ENCODE measurements around the gene ZNF827. TPM values are rescaled to one million over a fixed set of nuclear protein-coding genes. Genes with fewer than 3 reads are reported as not detected.
A peak's percentile ranks its signal among the peaks of the same experiment; 100 is the strongest.

The ZNF827 gene
- total RNA-seq, 4 donors from 2014 or later, result 9.3 to 39.4 (median 20.3) TPM

GRCh38 chr4:145881576-145881975 is 57.0 kb downstream of the ZNF827 start:
- H3K36me3 ChIP-seq, result peaks cover 0 to 8% of the 10 kb centered on the region in 2 donors
- H3K27ac ChIP-seq, result peak overlapping the region in 1 of 4 donors; percentile 3
- WGBS, 2 donors (ENCODE audit: low coverage in 1 of 2), result 78 to 85% methylated on average over 3 to 4 of the region's 4 CpGs
- H3K27me3 ChIP-seq, result no peaks in the 10 kb centered on the region
- H3K4me1 ChIP-seq, result peaks cover 6 to 43% (median 12%) of the 10 kb centered on the region in 3 donors
- no peaks in the 10 kb centered on the region for H3K9me3 ChIP-seq
- no peak for ATAC-seq
- H3K4me3 ChIP-seq, result no peak overlapping the region
- TF ChIP-seq POLR2A (IDR thresholded peaks at IDR 0.05) (no peak), POLR2AphosphoS5 (IDR thresholded peaks at IDR 0.05) (no peak), CTCF (IDR thresholded peaks at IDR 0.05) (no peak), EP300 (IDR thresholded peaks at IDR 0.05) (no peak)

- peaks cover 0 to 10% of the 10 kb centered on the region in 2 donors for H3K36me3 ChIP-seq
- peaks cover 6 to 34% (median 7%) of the 10 kb centered on the region in 3 donors for H3K4me1 ChIP-seq
- no peaks in the 10 kb centered on the region for H3K9me3 ChIP-seq
- no peak for TF ChIP-seq POLR2AphosphoS5 (IDR thresholded peaks at IDR 0.05)
- TF ChIP-seq POLR2A (IDR thresholded peaks at IDR 0.05), result no peak
- no peak for TF ChIP-seq EP300 (IDR thresholded peaks at IDR 0.05)
- 92 to 97% methylated on average over 6 to 7 of the region's 9 CpGs for WGBS, 2 donors (ENCODE audit: low coverage in 1 of 2)
- H3K4me3 ChIP-seq, result no peak overlapping the region
- ATAC-seq, result no peak
- H3K27me3 ChIP-seq, result no peaks in the 10 kb centered on the region
- H3K27ac ChIP-seq, result peak overlapping the region in 3 of 4 donors; percentile 16 to 56 (median 22)
Observed at GRCh38 chr4:145880355-145880960, 58.2 kb downstream of the ZNF827 start.

- Histone ChIP-seq H3K9me3 (no peaks in the 10 kb centered on the region), H3K4me3 (no peak overlapping the region), H3K27ac (peak overlapping the region in 3 of 4 donors; percentile 28 to 69 (median 56)), H3K4me1 (peaks cover 6 to 34% (median 7%) of the 10 kb centered on the region in 3 donors), H3K27me3 (no peaks in the 10 kb centered on the region), H3K36me3 (peaks cover 0 to 10% of the 10 kb centered on the region in 2 donors)
- WGBS, 2 donors (ENCODE audit: low coverage in 1 of 2), result 17 to 34% methylated on average over 1 to 3 of the region's 3 CpGs
- peak; percentile 85 for ATAC-seq
- TF ChIP-seq POLR2AphosphoS5 (IDR thresholded peaks at IDR 0.05) (peak; percentile 20), EP300 (IDR thresholded peaks at IDR 0.05) (no peak)
Observed at GRCh38 chr4:145879598-145879997, 59.0 kb downstream of the ZNF827 start.

GRCh38 chr4:145878501-145879435 is 59.9 kb downstream of the ZNF827 start:
- Histone ChIP-seq H3K4me3 (no peak overlapping the region), H3K36me3 (peaks cover 0 to 12% of the 10 kb centered on the region in 2 donors), H3K9me3 (no peaks in the 10 kb centered on the region), H3K27ac (peak overlapping the region; percentile 20 to 69 (median 42)), H3K4me1 (peaks cover 6 to 34% (median 7%) of the 10 kb centered on the region in 3 donors), H3K27me3 (no peaks in the 10 kb centered on the region)
- WGBS, 2 donors (ENCODE audit: low coverage in 1 of 2), result 47 to 67% methylated on average over 5 to 7 of the region's 7 CpGs
- no peak for ATAC-seq
- TF ChIP-seq POLR2AphosphoS5 (IDR thresholded peaks at IDR 0.05), result no peak
- TF ChIP-seq EP300 (IDR thresholded peaks at IDR 0.05), result no peak
- no peak for TF ChIP-seq POLR2A (IDR thresholded peaks at IDR 0.05)
- TF ChIP-seq CTCF (IDR thresholded peaks at IDR 0.05), result no peak

GRCh38 chr4:145876531-145877180 is 62.0 kb downstream of the ZNF827 start:
- Histone ChIP-seq H3K9me3 (no peaks in the 10 kb centered on the region), H3K36me3 (peaks cover 0 to 12% of the 10 kb centered on the region in 2 donors), H3K4me3 (no peak overlapping the region), H3K4me1 (peaks cover 6 to 31% (median 7%) of the 10 kb centered on the region in 3 donors), H3K27ac (no peak overlapping the region), H3K27me3 (no peaks in the 10 kb centered on the region)
- 87 to 92% methylated on average over 2 of the region's 2 CpGs for WGBS, 2 donors (ENCODE audit: low coverage in 1 of 2)
- ATAC-seq, result no peak
- TF ChIP-seq POLR2AphosphoS5 (IDR thresholded peaks at IDR 0.05), result no peak

GRCh38 chr4:145873901-145874300 is 64.7 kb downstream of the ZNF827 start:
- H3K4me1 ChIP-seq, result peaks cover 0 to 7% (median 4%) of the 10 kb centered on the region in 3 donors
- H3K4me3 ChIP-seq, result no peak overlapping the region
- no peak for TF ChIP-seq EP300 (IDR thresholded peaks at IDR 0.05)
- no peak for TF ChIP-seq CTCF (IDR thresholded peaks at IDR 0.05)
- TF ChIP-seq POLR2AphosphoS5 (IDR thresholded peaks at IDR 0.05), result no peak
- TF ChIP-seq POLR2A (IDR thresholded peaks at IDR 0.05), result no peak
- no peak overlapping the region for H3K27ac ChIP-seq
- H3K36me3 ChIP-seq, result peaks cover 0 to 19% of the 10 kb centered on the region in 2 donors
- no peak for ATAC-seq
- H3K9me3 ChIP-seq, result no peaks in the 10 kb centered on the region
- no peaks in the 10 kb centered on the region for H3K27me3 ChIP-seq

Data from gastroesophageal sphincter (tissue), 4 donors.